Subcutaneous adipose tissue (tissue), 4 donors: Measurements from ENCODE around the gene JPT2. TPM values are rescaled to one million over a fixed set of nuclear protein-coding genes. Genes with fewer than 3 reads are reported as not detected.

Experiments
- CTCF ChIP-seq: fragments of 450-650 bp; IDR thresholded peaks from one replicate; pipeline ENCODE4 v1.5.1; 2016; ENCODE audit warnings: low read depth, mild to moderate bottlenecking, control low read depth, antibody characterized with exemption, moderate library complexity
- total RNA-seq, 4 donors: library from RNA; depleted of rRNA; stranded (reverse); fragments of >200 nt; gene quantifications; one replicate each; pipeline ENCODE4 v1.1.0, GENCODE V29; 2016

The JPT2 gene
- total RNA-seq, 4 donors from 2014 or later, result 13.2 to 26.4 (median 16.7) TPM

GRCh38 chr16:1635070-1635469 lies 43.0 kb upstream of the JPT2 start:
- TF ChIP-seq CTCF, result no peak

- no peak for TF ChIP-seq CTCF
Measured at GRCh38 chr16:1637526-1637925, 40.6 kb upstream of the JPT2 start.

GRCh38 chr16:1638757-1639156 lies 39.3 kb upstream of the JPT2 start:
- TF ChIP-seq CTCF, result no peak

- TF ChIP-seq CTCF, result no peak
Measured at GRCh38 chr16:1639282-1639681, 38.8 kb upstream of the JPT2 start.

GRCh38 chr16:1639860-1640259 lies 38.2 kb upstream of the JPT2 start:
- TF ChIP-seq CTCF, result no peak

- TF ChIP-seq CTCF, result no peak
Measured at GRCh38 chr16:1640261-1640941, 37.7 kb upstream of the JPT2 start.

- no peak for TF ChIP-seq CTCF
Measured at GRCh38 chr16:1641261-1641660, 36.8 kb upstream of the JPT2 start.
